Fibroblast of upper back skin (primary cell): Measurements from ENCODE around the gene BHLHA15.
"Not testable (repeated sequence)": the region's sequence is repeated elsewhere in the genome, so short reads cannot be mapped to it uniquely, and the experiment has no call there.

Source experiments
- DNase-seq: peaks from one replicate; pipeline ENCODE4 v3.0.0-alpha.2; 2013

Gene BHLHA15

GRCh38 chr7:98211676-98212531 lies 665 bp downstream of the BHLHA15 start:
- no peak for DNase-seq

- no peak for DNase-seq
These were observed 1.3 kb downstream of the BHLHA15 start for GRCh38 chr7:98212532-98213041.

GRCh38 chr7:98213296-98213887 lies 2.2 kb downstream of the BHLHA15 start:
- no peak for DNase-seq

DNA sequence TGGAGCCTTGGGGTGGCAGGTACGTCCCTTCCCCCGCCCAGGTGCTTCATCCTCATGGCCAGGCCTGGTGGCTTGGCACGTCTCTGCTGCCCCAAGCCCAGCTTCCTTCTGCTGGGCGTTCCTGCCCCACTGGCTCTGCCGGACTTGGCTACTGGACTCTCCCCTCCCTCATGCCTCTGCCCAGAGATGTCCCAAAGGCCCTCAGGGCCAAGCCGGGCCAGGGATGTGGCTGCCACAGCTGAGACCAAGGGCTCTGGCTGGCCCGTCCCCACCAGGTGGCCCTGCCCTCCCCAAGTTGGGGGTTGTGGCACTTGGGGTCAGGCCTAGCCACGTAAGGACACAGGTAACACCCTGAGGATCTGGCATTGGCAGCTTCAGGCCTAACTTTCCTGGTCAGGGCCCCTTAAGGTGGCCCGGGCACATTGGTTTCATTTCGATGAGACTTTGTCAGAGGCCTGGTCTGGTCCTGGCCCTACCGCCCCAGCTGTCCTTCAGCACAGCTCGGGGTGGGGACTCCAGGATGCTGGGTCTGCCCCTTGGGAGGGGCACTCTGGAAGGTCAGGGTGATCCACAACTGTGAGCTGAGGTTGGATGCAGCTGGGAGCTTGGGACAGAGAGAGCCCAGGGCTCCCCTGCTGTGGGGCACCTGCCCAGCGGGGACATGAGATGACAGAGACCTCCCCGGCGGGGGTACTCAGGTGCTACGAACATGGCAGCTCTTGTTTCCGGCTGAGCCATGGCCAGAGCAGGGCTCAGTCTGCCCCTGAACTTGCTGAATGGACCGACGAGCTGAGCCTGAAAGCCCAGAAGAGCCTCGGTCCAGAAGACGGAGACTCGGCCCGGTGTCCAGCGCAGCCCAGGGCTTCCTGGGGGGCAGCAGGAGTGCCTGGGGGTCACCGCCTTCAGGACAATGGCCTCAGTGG lies 2.9 kb downstream of the BHLHA15 start:
- DNase-seq: no peak

DNA sequence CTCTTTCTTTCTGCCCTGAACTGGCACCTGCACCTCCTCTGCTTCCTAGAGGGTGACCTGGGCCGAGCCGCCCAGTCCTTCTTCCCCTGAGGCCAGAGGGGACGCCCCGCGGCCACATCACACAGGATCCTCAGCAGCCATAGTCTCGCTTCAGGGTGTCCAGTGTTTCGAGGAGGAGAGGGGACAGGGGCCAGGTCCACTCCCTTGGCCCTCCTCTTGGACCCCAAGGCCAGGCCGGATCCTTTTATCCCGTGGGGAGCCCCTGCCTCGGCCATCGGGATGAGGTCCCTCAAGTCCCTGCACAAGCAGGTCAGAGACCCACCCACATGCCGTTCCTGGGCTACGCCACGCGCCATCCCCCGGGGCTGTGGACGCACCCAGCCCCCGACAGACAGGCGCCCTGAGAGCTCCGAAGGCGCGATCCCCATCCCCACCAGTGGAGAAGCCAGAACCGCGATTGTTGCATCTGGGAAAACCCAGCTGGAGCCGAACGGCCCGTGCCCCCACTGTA lies 3.6 kb downstream of the BHLHA15 start:
- DNase-seq: no peak

DNA sequence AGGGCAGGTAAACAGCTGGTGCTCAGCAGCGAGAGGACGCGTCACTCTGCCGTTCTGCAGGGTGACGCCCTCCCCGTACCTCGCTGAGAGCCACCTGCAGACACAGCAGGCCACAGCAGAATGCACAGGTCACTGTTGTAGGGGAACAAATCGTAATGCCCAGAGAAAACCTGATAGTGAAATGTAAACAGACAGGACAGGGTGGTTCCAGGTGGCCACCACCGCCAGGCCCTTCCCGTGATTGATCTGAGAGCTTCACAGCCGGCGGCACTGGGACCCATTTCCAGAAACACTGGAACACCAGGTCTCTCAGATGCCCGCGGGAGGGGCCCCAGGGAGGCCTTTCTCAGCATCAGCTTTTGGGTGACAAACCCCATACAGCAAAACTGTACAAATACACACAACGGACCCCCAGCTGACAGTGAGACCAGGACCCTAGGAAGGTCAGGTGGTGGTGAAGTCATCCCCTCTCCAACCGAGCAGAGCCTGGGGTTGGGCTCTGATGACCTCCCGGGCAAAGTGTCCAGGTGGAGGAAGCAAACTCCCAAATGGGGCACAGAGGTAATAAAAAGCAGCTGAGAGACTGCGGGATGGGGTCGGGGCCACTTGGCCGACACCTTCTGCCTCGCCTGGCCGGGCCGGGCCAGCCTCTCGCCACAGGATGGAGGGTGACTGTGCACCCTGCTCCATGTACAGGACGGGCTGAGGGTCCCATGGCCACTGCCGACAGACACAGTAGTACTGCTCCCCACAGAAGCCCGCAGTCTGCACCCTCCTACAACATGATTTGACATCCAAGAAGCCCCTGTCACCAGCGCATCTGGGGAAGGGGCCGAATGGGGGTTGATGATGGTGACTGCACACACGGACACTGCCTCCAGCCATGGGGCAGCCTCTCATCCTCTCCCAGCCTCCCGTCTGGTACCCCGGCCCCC lies 4.6 kb downstream of the BHLHA15 start:
- DNase-seq: no peak

DNA sequence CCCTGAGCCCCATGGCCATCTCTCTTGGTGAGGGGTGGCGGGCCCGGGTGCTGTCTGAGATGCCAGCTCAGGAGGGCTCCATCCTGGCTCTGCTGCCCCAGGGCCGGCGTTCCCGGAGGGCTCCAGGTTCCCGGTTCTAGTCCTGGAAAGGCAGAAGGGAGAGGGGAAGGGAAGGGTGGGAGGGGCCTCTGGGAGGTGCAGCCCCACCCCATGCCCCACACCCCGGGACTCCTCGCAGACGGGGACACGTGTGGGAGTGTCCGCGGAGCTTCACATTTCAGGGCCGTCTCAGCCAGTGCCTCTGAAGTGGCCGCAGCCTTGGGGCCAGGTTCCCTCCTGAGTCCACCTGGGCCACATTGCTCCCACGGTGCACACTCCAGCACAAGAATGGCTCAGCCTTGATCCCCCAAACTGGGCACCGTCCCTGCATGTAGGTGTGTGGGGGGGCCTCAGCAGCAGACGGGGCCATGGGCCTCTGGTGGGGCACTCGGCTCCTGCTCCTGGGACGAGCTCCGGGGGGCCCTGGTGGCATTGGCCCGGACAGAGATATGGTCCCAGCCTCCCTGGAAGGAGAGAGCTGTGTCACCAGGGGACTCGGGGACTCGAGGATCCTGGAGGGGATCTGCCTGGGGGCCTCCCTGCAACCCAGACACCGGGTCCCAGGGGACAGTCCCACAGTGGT lies 5.8 kb downstream of the BHLHA15 start:
- DNase-seq: no peak

DNA sequence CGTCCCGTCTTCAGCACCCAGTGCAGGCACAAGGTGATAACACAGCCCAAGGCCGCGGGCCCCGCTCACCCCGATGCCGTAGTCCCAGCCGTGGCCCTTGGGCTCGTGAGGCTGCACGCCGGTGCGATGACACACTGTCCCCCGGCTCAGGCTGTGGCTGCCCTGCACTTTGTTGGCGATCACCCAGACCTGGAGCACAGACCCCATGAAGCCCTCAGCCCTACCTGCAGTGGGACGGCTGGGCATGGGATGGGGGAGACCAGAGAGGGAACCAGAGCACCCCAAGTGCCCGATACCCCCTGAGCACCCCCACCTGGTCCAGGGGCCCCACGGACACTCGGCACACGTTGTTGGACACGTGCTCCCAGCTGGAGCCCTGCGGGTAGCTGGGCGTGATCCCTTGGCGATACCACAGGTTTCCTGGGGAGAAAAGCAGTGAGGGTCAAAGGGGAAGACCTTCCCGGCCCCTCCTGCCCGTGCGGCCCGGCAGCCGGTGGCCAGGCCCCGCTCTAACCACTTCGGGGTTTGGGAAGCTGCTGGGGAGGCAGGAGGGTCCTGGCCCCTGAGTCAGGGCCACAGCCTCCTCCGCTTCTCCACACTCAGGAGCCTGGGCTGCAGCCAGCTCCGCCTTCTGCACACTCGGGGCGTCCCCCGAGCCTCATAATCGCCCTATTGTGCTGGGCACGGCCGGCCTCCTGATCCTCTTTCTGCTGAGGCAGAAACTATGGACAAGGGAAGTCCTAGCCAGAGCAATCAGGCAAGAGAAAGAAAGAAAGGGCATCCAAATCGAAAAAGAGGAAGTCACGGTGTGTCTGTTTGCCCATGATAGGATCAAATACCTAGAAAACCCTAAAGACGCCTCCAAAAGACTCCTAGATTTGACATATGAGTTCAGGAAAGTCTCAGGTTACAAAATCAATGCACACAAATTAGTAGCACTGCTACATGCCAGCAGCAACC lies 6.7 kb downstream of the BHLHA15 start:
- no peak for DNase-seq

GRCh38 chr7:98219382-98219781 lies 8.1 kb downstream of the BHLHA15 start:
- not testable (repeated sequence) for DNase-seq

GRCh38 chr7:98221611-98222532 lies 10.6 kb downstream of the BHLHA15 start:
- DNase-seq: no peak

GRCh38 chr7:98222533-98223195 lies 11.4 kb downstream of the BHLHA15 start:
- DNase-seq: no peak

- DNase-seq: no peak
These were observed 12.2 kb downstream of the BHLHA15 start for GRCh38 chr7:98223351-98223897.

- DNase-seq: no peak
These were observed 12.9 kb downstream of the BHLHA15 start for GRCh38 chr7:98223898-98224700.

DNA sequence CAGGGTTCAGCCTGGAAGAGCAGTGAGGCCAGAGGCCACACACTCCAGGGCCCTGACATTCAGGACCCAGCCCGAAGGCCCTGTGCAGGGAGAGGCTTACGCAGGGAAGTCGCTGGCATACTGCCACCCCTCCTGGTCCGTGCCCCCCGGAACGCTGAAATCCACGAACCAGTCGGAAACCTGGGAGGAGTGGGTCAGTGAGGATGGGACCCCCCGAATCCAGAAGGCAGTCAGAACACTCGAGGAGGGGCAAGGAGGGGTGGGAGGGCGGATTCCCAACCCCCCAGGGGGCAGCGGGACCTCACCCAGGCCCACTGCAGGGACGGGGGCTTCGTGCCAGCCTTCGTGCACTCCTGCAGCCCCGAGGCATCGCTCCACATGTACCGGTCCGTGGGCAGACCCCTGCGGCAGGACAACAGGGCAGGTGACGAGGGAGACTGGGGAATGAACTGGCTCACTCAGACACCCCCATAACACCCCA lies 13.5 kb downstream of the BHLHA15 start:
- no peak for DNase-seq

- no peak for DNase-seq
These were observed 14.8 kb downstream of the BHLHA15 start for GRCh38 chr7:98225913-98226614.

DNA sequence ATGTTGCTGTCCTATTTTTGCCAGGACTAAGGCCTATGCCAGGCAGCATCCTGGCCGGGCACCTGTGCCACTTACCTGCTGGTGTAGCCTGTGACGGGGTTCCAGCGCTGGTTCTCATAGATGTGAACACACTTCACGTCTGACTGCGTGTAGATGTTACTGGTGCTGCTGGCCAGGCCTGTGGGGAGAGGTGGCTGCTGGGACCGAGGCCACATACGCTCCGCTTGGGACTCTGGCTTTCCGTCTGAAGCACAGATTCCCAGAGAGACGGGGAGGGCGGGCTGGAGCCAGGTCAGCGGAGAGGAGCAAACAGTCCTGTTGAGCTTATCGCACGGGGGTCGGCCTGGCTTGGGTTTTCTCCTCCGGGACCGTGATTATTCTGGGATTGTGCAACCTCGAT lies 16.7 kb downstream of the BHLHA15 start:
- no peak for DNase-seq
